ENCODE results near the gene INO80C.

The INO80C gene

GRCh38 chr18:35497370-35498197 is at the start of gene INO80C:
Gene INO80C (minus strand): TSS chr18:35497960. CDS start chr18:35497874, 86 bp downstream.
- DNase-seq (ENCODE audit: low read depth) = peak; percentile 83

- DNase-seq (ENCODE audit: low read depth) = no peak
These were observed 49.3 kb upstream of the INO80C start for GRCh38 chr18:35547008-35547605.

GRCh38 chr18:35542356-35542755 is 44.6 kb upstream of the INO80C start:
- DNase-seq (ENCODE audit: low read depth) = no peak

GRCh38 chr18:35535297-35535696 is 37.5 kb upstream of the INO80C start:
- no peak for DNase-seq (ENCODE audit: low read depth)

GRCh38 chr18:35533916-35534405 is 36.2 kb upstream of the INO80C start:
- DNase-seq (ENCODE audit: low read depth) = no peak

GRCh38 chr18:35528749-35529274 is 31.1 kb upstream of the INO80C start:
- no peak for DNase-seq (ENCODE audit: low read depth)

GRCh38 chr18:35526495-35527059 is 28.8 kb upstream of the INO80C start:
- peak; percentile 8 for DNase-seq (ENCODE audit: low read depth)

- no peak for DNase-seq (ENCODE audit: low read depth)
These were observed 28.2 kb upstream of the INO80C start for GRCh38 chr18:35525795-35526494.

- DNase-seq (ENCODE audit: low read depth) = no peak
These were observed 26.5 kb upstream of the INO80C start for GRCh38 chr18:35524226-35524625.

GRCh38 chr18:35522130-35522959 is 24.6 kb upstream of the INO80C start:
- no peak for DNase-seq (ENCODE audit: low read depth)

GRCh38 chr18:35521133-35521532 is 23.4 kb upstream of the INO80C start:
- DNase-seq (ENCODE audit: low read depth) = no peak

GRCh38 chr18:35519148-35519899 is 21.6 kb upstream of the INO80C start:
- no peak for DNase-seq (ENCODE audit: low read depth)

GRCh38 chr18:35517715-35518114 is 20.0 kb upstream of the INO80C start:
- no peak for DNase-seq (ENCODE audit: low read depth)

- DNase-seq (ENCODE audit: low read depth) = no peak
These were observed 19.0 kb upstream of the INO80C start for GRCh38 chr18:35516789-35517188.

GRCh38 chr18:35516351-35516750 is 18.6 kb upstream of the INO80C start:
- no peak for DNase-seq (ENCODE audit: low read depth)

GRCh38 chr18:35515460-35516130 is 17.8 kb upstream of the INO80C start:
- no peak for DNase-seq (ENCODE audit: low read depth)

GRCh38 chr18:35514752-35515459 is 17.1 kb upstream of the INO80C start:
- no peak for DNase-seq (ENCODE audit: low read depth)

GRCh38 chr18:35514283-35514682 is 16.5 kb upstream of the INO80C start:
- no peak for DNase-seq (ENCODE audit: low read depth)
